ENCODE data around the gene HDAC9.

HDAC9 gene

GRCh38 chr7:18647582-18647981, 152.0 kb downstream of the HDAC9 start:
- H3K9me3 ChIP-seq = no peaks in the 10 kb centered on the region
- no peaks in the 10 kb centered on the region for H3K27me3 ChIP-seq
- peaks cover 26% of the 10 kb centered on the region for H3K36me3 ChIP-seq
- no peaks in the 10 kb centered on the region for H3K4me1 ChIP-seq
- TF ChIP-seq, protein P1, sequence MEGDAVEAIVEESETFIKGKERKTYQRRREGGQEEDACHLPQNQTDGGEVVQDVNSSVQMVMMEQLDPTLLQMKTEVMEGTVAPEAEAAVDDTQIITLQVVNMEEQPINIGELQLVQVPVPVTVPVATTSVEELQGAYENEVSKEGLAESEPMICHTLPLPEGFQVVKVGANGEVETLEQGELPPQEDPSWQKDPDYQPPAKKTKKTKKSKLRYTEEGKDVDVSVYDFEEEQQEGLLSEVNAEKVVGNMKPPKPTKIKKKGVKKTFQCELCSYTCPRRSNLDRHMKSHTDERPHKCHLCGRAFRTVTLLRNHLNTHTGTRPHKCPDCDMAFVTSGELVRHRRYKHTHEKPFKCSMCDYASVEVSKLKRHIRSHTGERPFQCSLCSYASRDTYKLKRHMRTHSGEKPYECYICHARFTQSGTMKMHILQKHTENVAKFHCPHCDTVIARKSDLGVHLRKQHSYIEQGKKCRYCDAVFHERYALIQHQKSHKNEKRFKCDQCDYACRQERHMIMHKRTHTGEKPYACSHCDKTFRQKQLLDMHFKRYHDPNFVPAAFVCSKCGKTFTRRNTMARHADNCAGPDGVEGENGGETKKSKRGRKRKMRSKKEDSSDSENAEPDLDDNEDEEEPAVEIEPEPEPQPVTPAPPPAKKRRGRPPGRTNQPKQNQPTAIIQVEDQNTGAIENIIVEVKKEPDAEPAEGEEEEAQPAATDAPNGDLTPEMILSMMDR (IDR thresholded peaks at IDR 0.05; ENCODE audit: low read depth, low read length) = no peak
- DNase-seq = no peak
- H3K4me3 ChIP-seq (ENCODE audit: low read depth, low read length) = no peak overlapping the region

DNA sequence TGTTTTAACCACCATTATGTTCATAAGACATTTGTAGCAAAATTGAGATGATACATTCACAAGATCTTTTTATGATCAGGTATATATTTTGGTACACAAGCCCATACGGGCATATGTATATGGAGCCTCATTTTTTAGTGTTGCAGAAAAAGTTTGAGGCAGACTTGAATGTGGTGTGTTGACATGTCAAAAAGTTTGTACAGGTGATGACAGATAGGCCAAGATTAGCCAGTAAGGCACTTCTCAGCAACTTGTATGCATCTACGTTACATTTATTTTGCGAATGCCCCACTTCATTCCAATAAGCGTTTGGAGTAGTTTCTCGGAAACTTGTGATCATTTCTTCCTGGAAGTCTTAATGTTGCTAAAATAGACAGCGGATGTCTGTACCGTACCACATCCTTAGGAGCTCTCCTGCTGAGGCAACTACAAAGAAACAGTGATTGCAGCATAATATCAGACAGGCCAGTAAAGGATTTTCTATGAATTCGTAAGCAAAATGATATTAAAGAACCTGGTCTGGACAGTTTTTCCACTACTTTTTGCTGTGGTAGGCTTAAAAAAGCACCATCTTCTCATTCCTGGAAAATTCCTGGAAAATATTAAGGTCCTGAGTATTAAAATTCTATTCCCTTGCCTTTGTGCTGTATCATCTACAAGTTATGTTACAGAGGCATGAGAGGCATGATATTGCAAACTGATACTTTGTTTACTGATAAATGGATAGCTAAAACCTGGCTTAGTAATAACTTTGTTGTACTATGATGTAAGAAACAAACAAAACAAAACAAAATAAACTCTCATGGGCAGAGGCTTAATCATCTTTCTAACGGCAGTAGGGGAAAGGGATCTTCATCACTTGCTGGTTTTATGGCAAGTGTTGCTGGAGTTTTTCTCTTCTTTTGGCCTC, 153.6 kb downstream of the HDAC9 start:
- Histone ChIP-seq H3K4me3 (ENCODE audit: low read depth, low read length) (no peak overlapping the region), H3K9me3 (no peaks in the 10 kb centered on the region), H3K27me3 (no peaks in the 10 kb centered on the region), H3K4me1 (no peaks in the 10 kb centered on the region), H3K36me3 (peaks cover 26% of the 10 kb centered on the region)
- TF ChIP-seq, protein P1 (IDR thresholded peaks at IDR 0.05; ENCODE audit: low read depth, low read length) = no peak
- DNase-seq = no peak

DNA sequence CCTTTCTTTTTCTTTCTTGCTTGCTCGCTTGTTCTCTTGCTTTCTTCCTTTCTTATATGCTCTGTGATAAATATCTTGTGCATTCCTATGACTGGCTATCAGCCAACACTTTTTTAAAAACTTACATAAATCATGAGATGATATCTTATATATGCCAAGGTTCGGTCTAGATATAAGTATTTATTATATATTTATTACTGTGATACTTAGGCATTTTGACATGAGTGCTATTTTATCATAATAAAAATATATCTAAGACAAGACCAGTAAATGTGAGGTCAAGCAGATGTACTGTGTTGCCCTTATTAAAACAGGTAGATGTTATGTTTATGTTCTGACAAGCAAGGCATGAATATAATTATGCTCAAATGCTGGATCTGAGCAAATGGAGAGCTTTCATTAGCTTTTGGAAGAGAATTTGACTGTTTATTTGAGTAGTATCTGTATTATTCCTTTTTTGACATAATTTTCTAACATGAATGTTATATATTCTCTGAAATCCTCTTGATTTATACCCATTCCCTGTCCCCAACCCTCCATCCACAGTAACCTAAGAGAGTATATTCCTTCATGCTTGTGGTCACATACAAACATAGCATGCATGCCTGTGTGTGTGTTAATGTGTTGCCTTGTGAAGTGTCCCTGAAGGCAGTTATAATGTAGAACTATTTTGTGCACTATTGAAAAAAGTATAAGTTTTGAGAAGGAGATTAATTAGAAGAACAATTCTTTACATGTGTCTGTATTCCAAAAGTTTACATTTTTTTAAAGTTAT, 158.0 kb downstream of the HDAC9 start:
- Histone ChIP-seq H3K4me1 (no peaks in the 10 kb centered on the region), H3K27me3 (no peaks in the 10 kb centered on the region), H3K36me3 (peaks cover 12% of the 10 kb centered on the region), H3K4me3 (ENCODE audit: low read depth, low read length) (no peak overlapping the region), H3K9me3 (no peaks in the 10 kb centered on the region)
- DNase-seq = no peak
- TF ChIP-seq, protein P1 (IDR thresholded peaks at IDR 0.05; ENCODE audit: low read depth, low read length) = no peak

GRCh38 chr7:18654709-18655108, 159.2 kb downstream of the HDAC9 start:
- peaks cover 4% of the 10 kb centered on the region for H3K36me3 ChIP-seq
- H3K4me3 ChIP-seq (ENCODE audit: low read depth, low read length) = no peak overlapping the region
- H3K27me3 ChIP-seq = no peaks in the 10 kb centered on the region
- DNase-seq = no peak
- no peaks in the 10 kb centered on the region; the same call in 1 of the 2 replicates for H3K4me1 ChIP-seq
- no peaks in the 10 kb centered on the region for H3K9me3 ChIP-seq
- TF ChIP-seq, protein P1 (IDR thresholded peaks at IDR 0.05; ENCODE audit: low read depth, low read length) = no peak

GRCh38 chr7:18655506-18655905, 160.0 kb downstream of the HDAC9 start:
- H3K27me3 ChIP-seq = no peaks in the 10 kb centered on the region
- no peak overlapping the region for H3K4me3 ChIP-seq (ENCODE audit: low read depth, low read length)
- peaks cover 4% of the 10 kb centered on the region; the same call in 1 of the 2 replicates for H3K4me1 ChIP-seq
- TF ChIP-seq, protein P1 (IDR thresholded peaks at IDR 0.05; ENCODE audit: low read depth, low read length) = no peak
- no peak for DNase-seq
- H3K9me3 ChIP-seq = no peaks in the 10 kb centered on the region
- H3K36me3 ChIP-seq = peaks cover 4% of the 10 kb centered on the region

All from BE2C (cell line).